GM18868 (cell line): Measurements from ENCODE around the gene NAGPA.

Experiments
- ATAC-seq: cut with Tn5 transposase; IDR thresholded peaks from one replicate; pipeline ENCODE4 v1.9.1; 2021; ENCODE audit warnings: mild to moderate bottlenecking, moderate library complexity; ENCODE audit not compliant: unreplicated experiment

Gene NAGPA

GRCh38 chr16:5006348-5007193 lies 27.2 kb downstream of the NAGPA start:
- no peak for ATAC-seq

- ATAC-seq: no peak
These were observed 27.8 kb downstream of the NAGPA start for GRCh38 chr16:5005916-5006315.

GRCh38 chr16:5004311-5004710 lies 29.4 kb downstream of the NAGPA start:
- no peak for ATAC-seq

- ATAC-seq: no peak
These were observed 29.9 kb downstream of the NAGPA start for GRCh38 chr16:5003828-5004227.

DNA sequence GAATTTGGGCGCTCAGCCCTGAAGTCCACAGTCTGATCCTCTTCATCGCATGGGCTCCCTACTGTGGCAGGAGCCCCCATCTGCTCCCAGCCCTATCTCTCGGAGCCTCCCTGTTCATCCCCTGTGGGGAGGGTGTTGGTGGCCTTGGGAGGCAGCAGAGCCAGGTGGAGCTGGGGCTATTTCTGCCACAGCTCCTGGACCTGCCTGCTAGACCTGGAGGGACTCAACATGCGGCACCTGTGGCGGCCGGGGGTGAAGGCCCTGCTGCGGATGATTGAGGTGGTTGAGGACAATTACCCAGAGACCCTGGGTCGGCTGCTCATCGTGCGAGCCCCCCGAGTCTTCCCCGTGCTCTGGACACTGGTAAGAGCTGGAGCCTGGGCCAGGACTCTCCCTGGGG lies 30.5 kb downstream of the NAGPA start:
- no peak for ATAC-seq

GRCh38 chr16:5002699-5003143 lies 31.0 kb downstream of the NAGPA start:
- ATAC-seq: no peak

DNA sequence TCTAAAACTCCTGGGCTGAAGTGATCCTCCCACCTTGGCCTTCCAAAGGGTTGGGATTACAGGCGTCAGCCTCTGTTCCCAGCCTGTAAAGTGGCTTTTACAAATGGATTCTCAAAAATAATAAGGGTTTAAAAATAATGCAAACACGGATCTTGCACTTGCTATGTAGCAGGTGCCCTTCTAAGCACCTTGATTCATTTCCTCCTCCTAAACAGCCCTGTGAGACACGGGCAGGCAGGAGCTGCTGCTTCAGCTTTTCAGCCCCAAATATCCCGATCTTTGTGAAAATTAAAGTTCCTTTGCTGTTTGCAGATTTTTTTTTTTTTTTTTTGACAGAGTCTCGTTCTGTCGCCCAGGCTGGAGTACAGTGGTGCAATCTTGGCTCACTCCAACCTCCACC lies 31.7 kb downstream of the NAGPA start:
- no peak for ATAC-seq

DNA sequence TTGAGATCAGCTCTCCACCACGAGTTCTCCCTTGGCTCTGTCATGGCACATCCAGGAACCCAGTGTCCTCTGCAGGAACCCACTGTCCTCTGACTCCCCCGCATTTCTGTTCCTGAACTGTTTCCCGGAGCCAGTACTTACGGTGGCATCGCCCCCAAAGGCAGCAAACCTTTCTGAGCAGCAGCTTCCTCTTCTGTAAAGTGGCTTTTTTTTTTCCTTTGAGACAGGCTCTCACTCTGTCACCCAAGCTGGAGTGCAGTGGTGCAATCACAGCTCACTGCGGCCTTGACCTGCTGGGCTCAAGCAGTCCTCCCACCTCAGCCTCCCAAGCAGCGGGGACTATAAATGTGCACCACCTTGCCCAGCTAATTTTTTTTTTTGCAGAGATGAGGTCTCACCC lies 32.2 kb downstream of the NAGPA start:
- no peak for ATAC-seq

DNA sequence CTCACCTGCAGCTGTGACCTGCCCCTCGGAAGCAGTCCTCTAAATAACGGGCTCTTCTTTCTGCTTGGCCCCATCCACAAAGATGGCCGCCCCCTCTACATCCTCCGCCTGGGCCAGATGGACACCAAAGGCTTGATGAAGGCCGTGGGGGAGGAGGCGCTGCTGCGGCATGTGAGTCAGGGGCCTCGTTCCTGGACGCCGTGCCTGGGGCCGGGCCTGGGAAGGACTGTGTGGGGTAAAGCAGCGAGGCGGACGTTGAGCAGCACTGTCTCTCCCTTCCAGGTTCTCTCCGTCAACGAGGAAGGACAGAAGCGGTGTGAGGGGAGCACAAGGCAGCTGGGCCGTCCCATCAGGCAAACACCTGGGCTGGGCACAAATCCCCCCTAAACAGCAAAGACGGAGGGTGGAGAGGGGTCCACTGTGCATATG lies 33.1 kb downstream of the NAGPA start:
- no peak for ATAC-seq

DNA sequence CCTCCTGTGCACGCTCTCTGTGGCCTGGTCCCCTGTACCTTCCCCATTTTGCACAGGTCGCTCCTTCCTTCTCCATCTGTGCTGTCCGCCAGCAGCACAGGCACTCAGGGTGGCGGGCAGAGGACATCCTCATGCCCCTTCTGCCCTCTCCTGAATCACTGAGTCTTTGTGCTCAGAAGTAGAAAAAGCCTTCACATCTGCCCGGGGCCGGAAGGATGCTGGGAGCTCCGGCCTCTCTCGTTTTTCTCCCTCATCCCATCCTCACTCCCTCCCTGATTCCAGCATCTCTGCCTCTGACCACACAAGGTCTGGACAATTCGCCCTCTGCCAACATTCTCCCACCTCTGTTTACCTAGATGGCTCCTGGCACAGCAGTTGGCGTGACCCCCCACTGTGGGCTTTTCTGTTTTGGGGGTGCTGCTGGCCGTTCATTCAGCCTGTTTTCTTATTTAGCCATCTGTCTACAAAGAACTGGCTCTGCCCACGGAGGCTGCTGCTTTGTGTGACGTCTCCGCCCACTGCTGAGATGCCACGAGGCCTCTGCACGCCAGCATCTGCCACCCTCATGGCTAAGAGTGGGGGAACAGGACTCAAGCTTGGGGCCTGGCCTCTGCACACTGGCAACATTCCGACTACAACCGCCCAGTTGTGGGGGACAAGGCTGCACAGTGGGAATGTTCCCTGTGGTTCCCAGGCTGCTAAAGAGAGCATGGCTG lies 38.9 kb downstream of the NAGPA start:
- no peak for ATAC-seq

DNA sequence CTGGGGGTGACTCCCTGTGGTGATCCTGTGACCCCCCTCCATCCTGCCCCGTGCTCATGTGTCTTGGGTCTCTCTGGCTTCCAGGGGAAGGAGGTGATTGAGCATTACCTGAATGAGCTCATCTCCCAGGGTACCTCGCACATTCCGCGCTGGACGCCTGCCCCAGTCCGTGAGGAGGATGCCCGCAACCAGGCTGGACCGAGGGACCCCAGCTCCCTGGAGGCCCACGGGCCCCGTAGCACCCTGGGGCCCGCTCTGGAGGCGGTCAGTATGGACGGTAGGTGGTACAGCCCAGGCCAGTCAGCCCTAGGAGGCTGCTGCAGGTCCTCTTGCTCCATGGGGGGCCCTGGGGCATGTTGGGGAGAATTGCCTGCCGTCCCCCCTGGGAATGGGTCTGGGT lies 42.0 kb downstream of the NAGPA start:
- ATAC-seq: no peak

DNA sequence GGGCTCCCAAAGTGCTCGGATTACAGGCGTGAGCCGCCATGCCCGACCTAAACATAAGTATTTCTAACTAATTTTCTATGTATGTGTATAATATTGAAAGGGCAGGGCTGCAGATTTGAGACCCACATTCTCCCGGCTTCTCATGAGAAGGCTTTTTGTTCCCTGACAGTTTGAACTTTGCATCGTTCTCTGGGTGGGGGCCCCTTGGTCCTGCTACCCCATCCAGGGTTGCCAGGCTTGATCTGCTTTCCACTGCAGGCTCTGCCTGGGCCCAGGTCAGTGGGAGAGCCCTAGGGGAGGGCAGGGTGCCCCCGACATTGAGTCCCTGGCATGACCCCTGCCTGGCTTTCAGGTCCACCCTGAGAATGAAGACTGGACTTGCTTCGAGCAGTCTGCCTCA lies 43.3 kb downstream of the NAGPA start:
- ATAC-seq: no peak

- no peak for ATAC-seq
These were observed 44.2 kb downstream of the NAGPA start for GRCh38 chr16:4989391-4990006.

DNA sequence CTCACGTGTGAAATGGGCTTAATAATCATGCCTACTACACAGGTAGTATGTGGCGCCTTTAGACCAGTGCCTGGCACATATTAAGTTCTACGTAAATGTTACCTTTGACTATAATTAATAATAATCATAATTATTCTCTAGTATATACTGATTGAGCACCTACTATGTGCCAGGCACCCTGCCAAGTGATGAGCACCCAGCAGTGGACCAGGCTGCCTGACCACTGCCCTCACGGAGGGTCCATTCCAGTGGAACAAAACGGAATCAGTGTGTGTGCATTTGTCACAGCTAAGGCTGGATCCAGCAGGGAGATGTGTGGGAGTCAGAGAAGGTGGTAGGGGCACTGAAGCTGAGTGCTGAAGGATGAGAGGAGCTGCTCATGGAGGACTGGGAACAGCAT lies 45.1 kb downstream of the NAGPA start:
- no peak for ATAC-seq

DNA sequence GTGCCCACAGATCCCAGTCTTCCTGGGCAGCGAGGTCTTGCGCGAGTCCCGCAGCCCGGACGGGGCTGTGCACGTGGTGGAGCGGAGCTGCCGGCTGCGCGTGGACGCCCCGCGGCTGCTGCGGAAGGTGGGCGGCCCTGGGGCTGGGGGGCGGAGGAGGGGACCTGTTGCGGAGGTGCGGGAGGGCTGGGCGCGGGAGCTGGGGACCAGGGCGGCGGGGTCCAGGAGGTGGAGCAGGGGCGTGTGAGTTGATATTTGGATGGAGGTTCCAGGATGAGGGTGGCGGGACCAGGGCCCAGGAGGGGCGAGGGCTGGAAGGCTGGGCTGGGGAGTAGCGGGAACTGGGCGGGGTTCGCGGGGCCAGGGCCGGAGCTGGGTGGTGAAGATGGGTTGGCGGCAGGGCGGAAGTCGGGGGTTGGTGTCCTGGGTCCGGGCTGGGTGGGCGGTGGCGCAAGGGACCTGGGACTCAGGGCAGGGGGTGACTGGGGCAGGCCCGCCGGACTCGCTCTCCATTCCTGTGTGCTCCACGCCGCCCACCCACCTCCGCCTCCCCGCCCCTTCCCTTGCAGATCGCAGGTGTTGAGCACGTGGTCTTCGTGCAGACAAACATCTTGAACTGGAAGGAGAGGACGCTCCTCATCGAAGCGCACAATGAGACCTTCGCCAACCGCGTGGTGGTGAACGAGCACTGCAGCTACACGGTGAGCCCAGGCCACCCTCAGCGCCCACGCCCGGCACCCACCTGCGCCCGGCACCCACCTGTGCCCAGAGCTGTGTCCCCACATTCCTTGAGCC lies 46.0 kb downstream of the NAGPA start:
- no peak for ATAC-seq

- no peak for ATAC-seq
These were observed 46.5 kb downstream of the NAGPA start for GRCh38 chr16:4987250-4987579.

GRCh38 chr16:4984174-4984990 lies 49.4 kb downstream of the NAGPA start:
- ATAC-seq: no peak

GRCh38 chr16:4982056-4982867 lies 51.5 kb downstream of the NAGPA start:
- no peak for ATAC-seq

- ATAC-seq: no peak
These were observed 52.3 kb downstream of the NAGPA start for GRCh38 chr16:4981473-4981872.
